Breast epithelium (tissue), 4 donors: ENCODE measurements around the gene WHRN. TPM values are rescaled to one million over a fixed set of nuclear protein-coding genes. Genes with fewer than 3 reads are reported as not detected.

ENCODE experiments used
- DNase-seq, 2 donors: peaks; one replicate each; pipeline ENCODE4 v3.0.0-alpha.2; 2019; ENCODE audit warnings: low spot score in 2 of 2
- H3K27ac ChIP-seq, 2 donors: fragments of 200-600 bp; sonication (generic) in 1 of 2; one replicate each; pipeline ENCODE4 v1.5.1; 2016 to 2019; ENCODE audit warnings: mild to moderate bottlenecking in 1 of 2
- H3K27me3 ChIP-seq, 2 donors: fragments of 200-600 bp; sonication (generic) in 1 of 2; one replicate each; pipeline versions ENCODE4 v1.5.1 to v1.6.0; 2017 to 2019; ENCODE audit warnings: control low read depth in 1 of 2, mild to moderate bottlenecking in 1 of 2
- H3K36me3 ChIP-seq: fragments of 200-600 bp; one replicate; pipeline ENCODE4 v1.5.1; 2019
- H3K4me1 ChIP-seq, 2 donors: fragments of 200-600 bp; sonication (generic); one replicate each; pipeline ENCODE4 v1.5.1; 2016 to 2019; ENCODE audit warnings: control low read depth in 1 of 2
- H3K4me3 ChIP-seq, 3 donors: fragments of 200-600 bp; sonication (generic); 1 replicate in 2 of 3; 2 replicates in 1 of 3; pipeline ENCODE4 v1.5.1; 2016 to 2019; ENCODE audit warnings: mild to moderate bottlenecking in 3 of 3, moderate library complexity in 2 of 3
- H3K9me3 ChIP-seq, 2 donors: fragments of 200-600 bp; sonication (generic) in 1 of 2; one replicate each; pipeline ENCODE4 v1.5.1; 2016 to 2019; ENCODE audit warnings: control low read depth in 1 of 2
- CTCF ChIP-seq, 3 donors: fragments of 450-650 bp; IDR thresholded peaks; one replicate each; pipeline ENCODE4 v1.5.1; 2016 to 2017; ENCODE audit warnings: antibody characterized with exemption in 3 of 3, mild to moderate bottlenecking in 3 of 3, moderate library complexity in 3 of 3
- POLR2A ChIP-seq: fragments of 450-650 bp; IDR thresholded peaks from one replicate; pipeline ENCODE4 v1.6.1; 2016; ENCODE audit warnings: antibody characterized with exemption, mild to moderate bottlenecking, moderate library complexity
- POLR2AphosphoS5 ChIP-seq, 3 donors: sonication (generic); formaldehyde crosslinking; IDR thresholded peaks; one replicate each; pipeline ENCODE4 v1.6.1; 2017; ENCODE audit warnings: antibody characterized with exemption in 3 of 3
- intact Hi-C: fragments of 100-400 bp; cut with DNase I; formaldehyde crosslinking; loops from one replicate; pipeline ENCODE4 v1.15.1; 2023; ENCODE audit warnings: low total_unique reads
- total RNA-seq, 3 donors: library from RNA; depleted of rRNA; stranded (reverse); fragments of >200 nt; gene quantifications; one replicate each; pipeline ENCODE4 v1.1.0, GENCODE V29; 2016

WHRN gene
- total RNA-seq, 3 donors from 2014 or later, result 2.4 to 16.4 (median 15.1) TPM

DNA sequence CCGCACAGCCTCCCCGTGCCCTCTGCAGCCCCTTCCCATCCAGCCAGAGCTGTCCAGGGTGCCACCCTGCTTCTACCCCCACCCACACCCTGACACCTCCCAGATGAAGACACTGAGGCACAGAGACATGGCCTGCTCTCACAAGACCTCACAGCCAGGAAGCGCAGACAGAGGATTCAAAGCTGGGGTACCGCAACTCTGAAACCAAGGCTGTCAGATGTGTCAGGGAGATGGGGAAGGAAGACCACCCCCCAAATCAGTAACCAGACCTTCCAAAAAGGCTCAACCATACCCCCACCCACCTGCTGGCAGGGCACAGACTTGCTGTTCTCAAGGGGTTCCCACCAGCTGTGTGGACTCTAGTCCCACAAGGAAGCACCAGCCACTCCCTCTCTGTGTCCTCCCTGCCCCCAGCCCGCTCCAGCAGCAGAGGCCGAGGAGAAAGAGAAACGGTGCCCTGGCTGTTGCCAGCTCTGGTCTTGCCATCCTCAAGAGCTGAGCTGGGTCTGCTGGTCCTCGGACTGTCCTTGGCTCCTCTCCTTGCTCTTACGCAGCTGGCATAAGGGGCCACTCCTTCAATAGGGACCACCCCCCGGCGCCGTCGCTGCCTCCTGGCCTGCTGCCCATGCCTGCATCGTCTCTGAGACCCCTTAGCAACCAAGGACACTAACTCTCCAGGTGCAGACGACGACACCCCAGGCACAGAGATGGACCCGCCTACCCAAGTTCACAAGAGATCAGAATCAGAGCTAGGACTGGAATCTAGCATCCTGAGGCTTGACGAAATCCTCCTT, 118.2 kb downstream of the WHRN start:
- Histone ChIP-seq H3K4me3 (peak overlapping the region; percentile 50 to 77 (median 51)), H3K4me1 (peaks cover 12 to 13% of the 10 kb centered on the region in 2 donors), H3K27me3 (no peaks in the 10 kb centered on the region), H3K27ac (peak overlapping the region; percentile 87 to 97), H3K9me3 (no peaks in the 10 kb centered on the region), H3K36me3 (no peaks in the 10 kb centered on the region)
- DNase-seq, result no peak
- TF ChIP-seq POLR2AphosphoS5 (IDR thresholded peaks at IDR 0.05) (no peak), POLR2A (no peak), CTCF (IDR thresholded peaks at IDR 0.05) (no peak)
- intact Hi-C loops, result no loop called here

DNA sequence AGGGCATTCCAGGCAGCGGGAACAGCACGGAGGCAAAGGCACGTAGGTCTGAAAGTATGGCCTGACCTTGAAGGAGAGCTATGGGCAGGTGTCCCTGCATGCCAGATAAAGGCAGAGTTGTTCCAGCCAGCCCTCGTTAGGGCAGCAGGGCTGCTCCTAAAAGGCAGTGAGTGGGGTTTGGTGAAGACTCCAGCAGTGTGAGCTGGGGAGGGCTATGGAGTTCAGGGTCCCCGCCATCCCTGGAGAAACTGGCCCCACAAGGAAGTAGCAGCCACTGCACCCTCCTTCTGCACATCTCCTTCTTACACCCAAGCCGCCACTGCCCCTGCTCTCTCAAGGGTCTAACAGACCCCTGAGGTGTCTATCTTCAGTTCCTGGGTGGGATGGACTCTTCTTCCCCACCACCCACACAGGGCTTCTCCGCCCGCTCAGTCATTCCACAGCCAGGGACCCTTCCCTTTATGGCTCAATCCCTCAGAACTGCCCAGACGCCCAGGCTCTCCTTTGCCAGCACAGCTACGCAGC, 118.8 kb downstream of the WHRN start:
- H3K4me1 ChIP-seq, result peaks cover 12 to 13% of the 10 kb centered on the region in 2 donors
- peak overlapping the region; percentile 87 to 97 for H3K27ac ChIP-seq
- TF ChIP-seq POLR2AphosphoS5 (IDR thresholded peaks at IDR 0.05) (no peak), CTCF (IDR thresholded peaks at IDR 0.05) (no peak), POLR2A (no peak)
- no peaks in the 10 kb centered on the region for H3K9me3 ChIP-seq
- DNase-seq, result no peak
- H3K4me3 ChIP-seq, result peak overlapping the region; percentile 50 to 77 (median 51)
- H3K27me3 ChIP-seq, result no peaks in the 10 kb centered on the region
- H3K36me3 ChIP-seq, result no peaks in the 10 kb centered on the region
- intact Hi-C loops, result no loop called here

DNA sequence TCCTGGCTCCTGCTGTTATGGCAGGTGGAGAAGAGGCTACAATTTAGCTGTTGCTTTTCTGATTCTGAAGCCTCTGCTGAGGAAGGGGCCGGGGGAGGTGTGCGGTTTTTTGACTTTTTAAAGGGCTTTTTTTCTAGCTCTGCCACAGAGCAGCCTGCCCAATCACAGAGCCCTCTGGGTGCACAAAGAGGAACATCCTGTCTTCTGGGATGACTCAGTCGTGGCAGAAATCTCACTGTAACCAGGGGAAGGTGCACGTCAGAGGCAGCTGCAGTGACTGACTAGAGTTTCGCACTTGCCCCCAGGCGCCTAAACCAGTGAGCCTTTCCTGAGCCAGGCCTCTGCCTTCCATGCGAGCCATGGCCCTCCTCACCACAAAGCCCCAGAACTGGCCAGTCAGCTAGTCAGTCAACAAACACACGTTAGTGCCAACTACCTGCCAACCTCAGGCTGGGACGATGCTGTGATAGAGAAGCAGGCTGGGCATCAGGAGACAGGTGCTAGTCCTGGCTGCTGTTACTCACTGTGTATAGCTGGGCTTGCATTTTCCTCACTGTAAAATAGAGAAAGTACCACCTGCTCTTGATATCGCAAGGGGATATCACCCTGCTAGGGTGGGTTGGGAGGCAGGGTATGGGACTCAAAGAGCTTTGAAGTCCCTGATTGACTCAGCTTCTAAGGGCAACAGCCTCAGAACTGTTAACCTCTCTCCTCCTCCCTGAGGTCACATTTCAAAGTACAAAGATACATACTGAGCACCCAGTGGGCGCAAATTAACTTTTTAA, 119.7 kb downstream of the WHRN start:
- H3K27me3 ChIP-seq, result no peaks in the 10 kb centered on the region
- peak; percentile 75 to 82 for DNase-seq
- peak overlapping the region; percentile 87 to 97 for H3K27ac ChIP-seq
- H3K4me1 ChIP-seq, result peaks cover 12 to 13% of the 10 kb centered on the region in 2 donors
- TF ChIP-seq POLR2AphosphoS5 (IDR thresholded peaks at IDR 0.05) (peak in 2 of 3 donors; percentile 45 to 51), CTCF (IDR thresholded peaks at IDR 0.05) (no peak)
- intact Hi-C loops, result no loop called here
- H3K36me3 ChIP-seq, result no peaks in the 10 kb centered on the region
- peak overlapping the region; percentile 50 to 77 (median 51) for H3K4me3 ChIP-seq
- no peaks in the 10 kb centered on the region for H3K9me3 ChIP-seq

DNA sequence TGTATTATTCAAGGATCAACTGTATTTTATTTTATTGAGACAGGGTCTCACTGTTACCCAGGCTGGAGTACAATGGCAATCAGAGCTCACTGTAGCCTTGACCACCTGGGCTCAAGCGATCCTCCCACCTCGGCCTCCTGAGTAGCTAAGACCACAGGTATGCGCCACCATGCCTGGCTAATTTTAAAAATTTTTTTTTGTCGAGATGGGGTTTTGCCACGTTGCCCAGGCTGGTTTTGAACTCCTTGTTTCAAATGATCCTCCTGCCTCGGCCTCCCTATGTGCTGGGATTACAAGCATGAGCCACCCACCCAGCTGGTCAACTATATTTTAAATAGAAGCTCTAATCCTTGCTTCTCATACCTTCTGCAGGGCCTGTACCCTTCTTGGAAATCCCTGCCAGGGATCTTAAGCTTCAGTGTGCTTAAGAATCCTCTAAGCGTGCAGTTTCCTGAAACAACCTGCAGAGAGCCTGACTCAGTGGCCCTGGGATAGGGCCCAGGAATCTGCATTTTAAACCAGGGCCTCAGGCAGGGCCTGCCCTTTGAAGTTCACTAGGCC, 120.4 kb downstream of the WHRN start:
- intact Hi-C loops, result no loop called here
- H3K36me3 ChIP-seq, result no peaks in the 10 kb centered on the region
- peaks cover 12 to 13% of the 10 kb centered on the region in 2 donors for H3K4me1 ChIP-seq
- no peaks in the 10 kb centered on the region for H3K27me3 ChIP-seq
- H3K9me3 ChIP-seq, result no peaks in the 10 kb centered on the region
- no peak for DNase-seq
- TF ChIP-seq POLR2AphosphoS5 (IDR thresholded peaks at IDR 0.05) (no peak), CTCF (IDR thresholded peaks at IDR 0.05) (no peak), POLR2A (no peak)
- H3K27ac ChIP-seq, result peak overlapping the region; percentile 87 to 97
- peak overlapping the region in 2 of 3 donors; percentile 6 to 22 for H3K4me3 ChIP-seq
